ENCODE measurements around the gene FAM32A.
A peak's percentile ranks its signal among the peaks of the same experiment; 100 is the strongest.
"Not testable (repeated sequence)": the region's sequence is repeated elsewhere in the genome, so short reads cannot be mapped to it uniquely, and the experiment has no call there.

Gene FAM32A

GRCh38 chr19:16178866-16179265 is 6.3 kb upstream of the FAM32A start:
- not testable (repeated sequence) for H3K9me3 Mint-ChIP-seq; DNase-seq; H3K4me1 Mint-ChIP-seq (ENCODE audit: low read depth in 2 of 2); H3K27ac Mint-ChIP-seq; H3K27me3 Mint-ChIP-seq; ATAC-seq (replicated peaks); H3K4me3 Mint-ChIP-seq
- H3K36me3 Mint-ChIP-seq (ENCODE audit: insufficient read depth): peaks cover 17% of the 10 kb centered on the region

DNA sequence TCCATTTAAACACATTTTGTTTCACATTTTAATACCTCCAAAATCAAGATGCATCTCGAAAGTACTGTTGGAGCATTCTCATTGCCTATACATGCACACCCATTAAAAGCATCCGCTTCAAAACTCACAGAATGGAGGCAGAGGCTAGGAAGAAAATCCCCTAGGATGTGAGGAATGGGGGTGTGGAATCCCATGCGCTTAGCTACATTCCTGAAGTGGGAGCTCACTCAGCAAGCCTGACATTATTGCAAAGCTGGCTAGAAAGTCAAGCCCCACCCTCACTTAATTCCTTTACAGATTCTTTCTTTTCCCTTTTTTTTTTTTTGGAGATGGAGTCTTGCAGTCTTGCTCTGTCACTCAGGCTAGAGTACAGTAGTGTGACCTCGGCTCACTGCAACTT is 4.6 kb upstream of the FAM32A start:
- Mint-ChIP-seq H3K27ac (no peak overlapping the region), H3K9me3 (no peaks in the 10 kb centered on the region), H3K4me1 (ENCODE audit: low read depth in 2 of 2) (peaks cover 8 to 9% of the 10 kb centered on the region in 2 donors), H3K27me3 (no peaks in the 10 kb centered on the region), H3K4me3 (no peak overlapping the region), H3K36me3 (ENCODE audit: insufficient read depth) (peaks cover 26% of the 10 kb centered on the region)
- DNase-seq: no peak
- no peak for ATAC-seq (replicated peaks)

DNA sequence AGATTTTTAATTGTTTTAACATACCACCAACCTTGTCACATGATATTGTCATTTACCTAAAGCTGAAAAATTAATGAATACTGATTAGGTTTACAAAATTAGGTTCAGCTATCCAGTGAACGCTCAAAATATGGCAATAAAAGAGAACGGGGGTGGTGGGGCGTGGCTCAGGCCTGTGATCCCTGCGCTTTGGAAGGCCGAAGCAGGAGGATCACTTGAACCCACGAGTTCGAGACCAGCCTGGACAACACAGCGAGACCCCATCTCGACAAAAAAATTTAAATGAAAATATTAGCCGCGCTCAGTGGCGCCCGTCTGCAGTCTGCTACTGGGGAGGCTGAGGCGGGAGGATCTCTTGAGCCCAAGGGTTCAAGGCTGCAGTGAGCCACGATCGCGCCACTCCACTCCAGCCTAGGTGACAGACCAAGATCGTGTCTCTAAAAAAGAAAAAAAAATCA is 516 bp upstream of the FAM32A start:
- Mint-ChIP-seq H3K4me3 (peak overlapping the region; percentile 100), H3K27ac (peak overlapping the region; percentile 99 to 100), H3K36me3 (ENCODE audit: insufficient read depth) (peaks cover 52% of the 10 kb centered on the region), H3K27me3 (no peaks in the 10 kb centered on the region), H3K4me1 (ENCODE audit: low read depth in 2 of 2) (peaks cover 27 to 29% of the 10 kb centered on the region in 2 donors), H3K9me3 (no peaks in the 10 kb centered on the region)
- DNase-seq: peak in 1 of 3 experiments; percentile 8
- ATAC-seq (replicated peaks): no peak

DNA sequence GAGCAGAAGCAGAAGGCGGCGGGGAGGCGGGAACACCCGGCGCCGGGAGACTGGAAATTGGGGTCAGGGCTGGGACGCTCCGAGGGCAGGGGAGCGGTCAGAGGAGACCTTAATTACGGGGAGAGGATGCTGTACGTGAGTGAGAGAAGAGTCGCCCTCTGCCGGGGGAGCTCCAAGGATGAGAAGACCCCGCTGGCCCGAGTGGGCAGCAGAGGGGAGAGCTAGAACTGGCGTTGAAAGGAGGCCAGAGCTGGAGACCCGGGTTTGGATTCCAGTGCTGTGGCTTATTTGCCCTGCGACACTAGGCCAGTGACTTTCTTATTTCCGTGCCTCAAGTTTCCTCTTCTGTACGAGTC is 536 bp downstream of the FAM32A start:
- H3K27me3 Mint-ChIP-seq: no peaks in the 10 kb centered on the region
- H3K4me1 Mint-ChIP-seq (ENCODE audit: low read depth in 2 of 2): peaks cover 27 to 29% of the 10 kb centered on the region in 2 donors
- peak overlapping the region; percentile 99 to 100 for H3K27ac Mint-ChIP-seq
- DNase-seq (peak in 2 of 3 experiments; percentile 24 to 30), ATAC-seq (replicated peaks) (peak; percentile 25)
- peak overlapping the region; percentile 100 for H3K4me3 Mint-ChIP-seq
- H3K36me3 Mint-ChIP-seq (ENCODE audit: insufficient read depth): peaks cover 60% of the 10 kb centered on the region
- no peaks in the 10 kb centered on the region for H3K9me3 Mint-ChIP-seq

GRCh38 chr19:16188521-16188920 is 3.3 kb downstream of the FAM32A start:
- H3K27me3 Mint-ChIP-seq: no peaks in the 10 kb centered on the region
- no peak for DNase-seq
- H3K4me3 Mint-ChIP-seq: no peak overlapping the region
- H3K9me3 Mint-ChIP-seq: no peaks in the 10 kb centered on the region
- H3K4me1 Mint-ChIP-seq (ENCODE audit: low read depth in 2 of 2): peaks cover 24 to 27% of the 10 kb centered on the region in 2 donors
- no peak for ATAC-seq (replicated peaks)
- H3K36me3 Mint-ChIP-seq (ENCODE audit: insufficient read depth): peaks cover 61% of the 10 kb centered on the region
- H3K27ac Mint-ChIP-seq: peak overlapping the region in 1 of 2 donors; percentile 60

- Mint-ChIP-seq H3K36me3 (ENCODE audit: insufficient read depth) (peaks cover 57% of the 10 kb centered on the region), H3K9me3 (no peaks in the 10 kb centered on the region), H3K4me3 (no peak overlapping the region), H3K4me1 (ENCODE audit: low read depth in 2 of 2) (peaks cover 23 to 24% of the 10 kb centered on the region in 2 donors), H3K27me3 (no peaks in the 10 kb centered on the region), H3K27ac (no peak overlapping the region)
- DNase-seq (no peak), ATAC-seq (replicated peaks) (no peak)
Observed at GRCh38 chr19:16190198-16190597, 5.0 kb downstream of the FAM32A start.

GRCh38 chr19:16190736-16191135 is 5.5 kb downstream of the FAM32A start:
- Mint-ChIP-seq H3K36me3 (ENCODE audit: insufficient read depth) (peaks cover 53% of the 10 kb centered on the region), H3K4me3 (no peak overlapping the region), H3K4me1 (ENCODE audit: low read depth in 2 of 2) (peaks cover 18 to 19% of the 10 kb centered on the region in 2 donors), H3K9me3 (no peaks in the 10 kb centered on the region), H3K27ac (no peak overlapping the region), H3K27me3 (no peaks in the 10 kb centered on the region)
- ATAC-seq (replicated peaks): no peak
- DNase-seq: no peak

DNA sequence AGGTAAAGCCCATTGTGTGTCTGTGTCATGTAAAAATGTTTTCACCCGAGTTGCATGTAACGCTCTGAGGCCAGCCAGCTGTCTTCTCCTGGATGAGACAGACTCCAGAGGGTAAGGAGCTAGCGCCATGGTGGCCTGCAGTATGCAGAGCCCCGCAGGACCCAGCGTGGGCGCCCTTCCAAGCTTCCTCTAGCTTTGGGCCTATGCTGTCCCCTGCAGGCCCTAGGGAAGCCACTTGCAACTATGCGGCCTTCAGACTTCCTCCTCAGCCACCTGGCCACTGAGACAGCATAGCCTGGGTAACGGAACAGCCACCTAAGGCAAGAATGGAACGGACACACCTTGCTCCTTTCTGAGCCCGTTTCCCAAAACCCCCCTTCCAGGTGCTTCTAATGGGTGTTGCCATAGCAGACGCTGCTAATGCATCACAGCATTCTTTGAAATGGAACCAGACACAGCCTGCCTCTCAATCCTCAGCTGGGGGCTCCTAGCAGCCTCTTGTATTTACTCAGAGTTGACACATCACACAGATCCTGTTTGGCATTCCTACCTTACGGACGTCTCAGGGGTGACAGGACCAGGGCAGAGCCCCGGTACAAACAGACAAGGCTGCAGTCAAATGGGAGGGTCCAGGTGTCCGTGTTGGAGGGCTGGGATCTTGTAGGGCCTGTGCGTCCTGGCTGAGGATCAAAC is 6.2 kb downstream of the FAM32A start:
- Mint-ChIP-seq H3K27me3 (no peaks in the 10 kb centered on the region), H3K9me3 (no peaks in the 10 kb centered on the region), H3K36me3 (ENCODE audit: insufficient read depth) (peaks cover 53% of the 10 kb centered on the region), H3K4me3 (no peak overlapping the region), H3K27ac (no peak overlapping the region), H3K4me1 (ENCODE audit: low read depth in 2 of 2) (peaks cover 15 to 18% of the 10 kb centered on the region in 2 donors)
- DNase-seq (no peak), ATAC-seq (replicated peaks) (no peak)

DNA sequence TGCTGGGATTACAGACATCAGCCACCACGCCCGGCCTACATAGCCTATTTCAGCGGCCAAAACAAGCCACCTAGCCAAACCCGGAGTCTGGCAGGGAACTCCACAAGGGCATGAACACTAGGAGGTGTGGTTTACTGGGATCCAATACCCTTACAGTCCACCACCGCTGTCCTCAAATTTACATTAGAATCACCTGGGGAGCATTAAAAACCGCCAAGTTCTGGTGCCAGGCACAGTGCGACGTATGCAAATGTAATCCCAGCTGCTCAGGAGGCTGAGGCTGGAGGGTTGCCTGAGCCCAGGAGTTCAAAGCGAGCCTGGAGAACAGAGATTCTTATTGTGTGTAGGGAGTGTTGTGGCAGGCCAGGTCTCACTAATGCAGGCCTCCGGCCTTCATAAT is 8.3 kb downstream of the FAM32A start:
- peaks cover 8 to 11% of the 10 kb centered on the region in 2 donors for H3K4me1 Mint-ChIP-seq (ENCODE audit: low read depth in 2 of 2)
- no peaks in the 10 kb centered on the region for H3K9me3 Mint-ChIP-seq
- H3K27me3 Mint-ChIP-seq: no peaks in the 10 kb centered on the region
- peaks cover 53% of the 10 kb centered on the region for H3K36me3 Mint-ChIP-seq (ENCODE audit: insufficient read depth)
- no peak overlapping the region for H3K27ac Mint-ChIP-seq
- DNase-seq (no peak), ATAC-seq (replicated peaks) (no peak)
- H3K4me3 Mint-ChIP-seq: no peak overlapping the region

DNA sequence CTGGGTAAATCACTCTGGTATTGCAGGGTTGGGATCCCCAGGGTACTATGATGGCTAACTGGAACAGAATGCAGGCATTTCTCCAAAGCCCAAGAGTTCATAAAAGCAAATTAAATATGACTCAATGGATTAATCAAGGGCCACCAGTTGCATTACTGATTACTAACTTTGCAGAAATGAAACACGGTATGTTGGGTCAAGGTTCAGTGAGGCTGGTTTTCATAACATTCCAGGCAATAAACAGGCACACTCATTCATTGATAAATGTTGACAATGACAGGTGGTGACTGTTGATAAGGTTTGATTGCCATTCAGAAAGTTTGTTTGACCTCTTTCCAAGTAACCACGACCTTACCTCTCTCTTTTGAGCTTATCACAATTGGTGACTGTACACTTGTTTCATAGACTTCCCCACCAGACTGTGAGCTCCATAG is 12.0 kb downstream of the FAM32A start:
- no peaks in the 10 kb centered on the region for H3K9me3 Mint-ChIP-seq
- H3K27me3 Mint-ChIP-seq: no peaks in the 10 kb centered on the region
- H3K36me3 Mint-ChIP-seq (ENCODE audit: insufficient read depth): peaks cover 36% of the 10 kb centered on the region
- peaks cover 28 to 37% of the 10 kb centered on the region in 2 donors for H3K4me1 Mint-ChIP-seq (ENCODE audit: low read depth in 2 of 2)
- ATAC-seq (replicated peaks) (no peak), DNase-seq (no peak)
- H3K4me3 Mint-ChIP-seq: peak overlapping the region; percentile 73 to 83
- peak overlapping the region; percentile 92 to 96 for H3K27ac Mint-ChIP-seq

GRCh38 chr19:16197622-16198369 is 12.6 kb downstream of the FAM32A start, which contains the start of gene AP1M1:
AP1M1 (plus strand) TSS chr19:16197911; CDS start chr19:16198027, 116 bp downstream.
- no peaks in the 10 kb centered on the region for H3K9me3 Mint-ChIP-seq
- no peaks in the 10 kb centered on the region for H3K27me3 Mint-ChIP-seq
- ATAC-seq (replicated peaks) (peak; percentile 88), DNase-seq (peak; percentile 97 to 98 (median 97))
- peak within 1 kb of the TSS; percentile 73 to 83 for H3K4me3 Mint-ChIP-seq
- H3K27ac Mint-ChIP-seq: peak within 1 kb of the TSS; percentile 92 to 96
- peaks cover 41% of the 10 kb centered on the region for H3K36me3 Mint-ChIP-seq (ENCODE audit: insufficient read depth)
- H3K4me1 Mint-ChIP-seq (ENCODE audit: low read depth in 2 of 2): peaks cover 34 to 37% of the 10 kb centered on the region in 2 donors

DNA sequence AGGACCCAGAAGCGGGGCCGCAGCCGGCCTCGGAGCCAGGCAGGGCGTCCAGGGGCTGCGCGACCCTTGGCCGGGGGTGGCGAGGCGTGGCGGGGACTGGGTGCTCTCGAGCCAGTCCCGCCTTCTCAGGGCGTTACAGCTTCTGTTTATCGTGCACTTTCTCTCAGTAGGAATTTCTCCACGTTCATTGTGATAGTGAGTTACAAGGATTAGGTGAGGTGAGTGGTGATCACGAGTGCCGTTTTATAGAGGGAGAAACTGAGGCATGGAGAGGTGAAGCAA is 13.1 kb downstream of the FAM32A start:
- Mint-ChIP-seq H3K27ac (peak overlapping the region; percentile 92 to 96), H3K4me3 (peak overlapping the region; percentile 73 to 83), H3K9me3 (no peaks in the 10 kb centered on the region), H3K4me1 (ENCODE audit: low read depth in 2 of 2) (peaks cover 35 to 37% of the 10 kb centered on the region in 2 donors), H3K27me3 (no peaks in the 10 kb centered on the region), H3K36me3 (ENCODE audit: insufficient read depth) (peaks cover 44% of the 10 kb centered on the region)
- ATAC-seq (replicated peaks) (no peak), DNase-seq (no peak)

GRCh38 chr19:16199275-16199932 is 14.2 kb downstream of the FAM32A start:
- peaks cover 46% of the 10 kb centered on the region for H3K36me3 Mint-ChIP-seq (ENCODE audit: insufficient read depth)
- H3K27ac Mint-ChIP-seq: peak overlapping the region; percentile 31 to 96
- no peaks in the 10 kb centered on the region for H3K27me3 Mint-ChIP-seq
- ATAC-seq (replicated peaks) (no peak), DNase-seq (no peak)
- H3K9me3 Mint-ChIP-seq: no peaks in the 10 kb centered on the region
- peak overlapping the region; percentile 73 to 83 for H3K4me3 Mint-ChIP-seq
- H3K4me1 Mint-ChIP-seq (ENCODE audit: low read depth in 2 of 2): peaks cover 35 to 37% of the 10 kb centered on the region in 2 donors
